DOHH2 (cell line): ENCODE results near the gene NAB2.

ENCODE experiments used
- H3F3A ChIP-seq: fragments of 200-600 bp; sonication (generic), shearing (Covaris generic); 2 replicates; pipeline ENCODE4 v1.6.0; 2016; ENCODE audit warnings: antibody characterized with exemption, mild to moderate bottlenecking; ENCODE audit not compliant: control insufficient read depth, insufficient read depth
- H3K27ac ChIP-seq: fragments of 200-600 bp; sonication (generic); 2 replicates; pipeline ENCODE4 v1.5.1; 2014; ENCODE audit warnings: low read depth, mild to moderate bottlenecking, low read length, moderate library complexity
- H3K27me3 ChIP-seq: fragments of 200-600 bp; sonication (generic); 2 replicates; pipeline ENCODE4 v1.6.1; 2014; ENCODE audit warnings: mild to moderate bottlenecking, low read length, mixed read lengths; ENCODE audit not compliant: control insufficient read depth
- H3K36me3 ChIP-seq: fragments of 200-600 bp; sonication (generic); 2 replicates; pipeline ENCODE4 v1.6.1; 2014; ENCODE audit warnings: mild to moderate bottlenecking, low read length, moderate library complexity, mixed read lengths; ENCODE audit not compliant: control insufficient read depth
- H3K4me1 ChIP-seq: fragments of 200-600 bp; sonication (generic); 2 replicates; pipeline ENCODE4 v1.6.1; 2014; ENCODE audit warnings: mild to moderate bottlenecking, low read length, mixed read lengths; ENCODE audit not compliant: control insufficient read depth
- H3K4me2 ChIP-seq: fragments of 200-600 bp; sonication (generic); 2 replicates; pipeline ENCODE4 v1.6.0; 2014; ENCODE audit warnings: mild to moderate bottlenecking, low read length, moderate library complexity
- H3K4me3 ChIP-seq: fragments of 200-600 bp; sonication (generic); 2 replicates; pipeline ENCODE4 v1.5.1; 2014; ENCODE audit warnings: mild to moderate bottlenecking, low read length, mixed read lengths
- H3K79me2 ChIP-seq: fragments of 200-600 bp; sonication (generic); 2 replicates; pipeline ENCODE4 v1.6.1; 2014; ENCODE audit warnings: mild to moderate bottlenecking, low read length, mixed read lengths; ENCODE audit not compliant: control insufficient read depth
- H3K9me2 ChIP-seq: fragments of 200-600 bp; sonication (generic); replicated peaks from 2 replicates; pipeline ENCODE4 v1.6.1; 2014; ENCODE audit warnings: mild to moderate bottlenecking, low read length, mixed read lengths; ENCODE audit not compliant: control insufficient read depth
- H3K9me3 ChIP-seq: fragments of 200-600 bp; sonication (generic); 2 replicates; pipeline ENCODE4 v1.6.1; 2014; ENCODE audit warnings: antibody characterized with exemption, low read length, mixed read lengths; ENCODE audit not compliant: control insufficient read depth, insufficient read depth
- H4K20me1 ChIP-seq: fragments of 200-600 bp; sonication (generic); 2 replicates; pipeline ENCODE4 v1.6.0; 2014; ENCODE audit warnings: low read depth, mild to moderate bottlenecking, antibody characterized with exemption, low read length, moderate library complexity; ENCODE audit not compliant: control insufficient read depth, insufficient read depth
- CTCF ChIP-seq: fragments of 200-600 bp; sonication (generic); IDR thresholded peaks from one replicate; pipeline ENCODE4 v1.5.1; 2014; ENCODE audit warnings: antibody characterized with exemption, mild to moderate bottlenecking, low read depth, low read length; ENCODE audit not compliant: poor library complexity, severe bottlenecking
- EZH2phosphoT487 ChIP-seq: fragments of 200-600 bp; sonication (generic); IDR thresholded peaks from 2 replicates; pipeline ENCODE4 v1.6.1; 2017; ENCODE audit warnings: borderline replicate concordance, mild to moderate bottlenecking, antibody characterized with exemption, low read length, moderate library complexity, mixed read lengths

The NAB2 gene

GRCh38 chr12:57124261-57124877, 35.5 kb downstream of the NAB2 start:
- Histone ChIP-seq H3K9me2 (no peaks in the 10 kb centered on the region), H3F3A (no peaks in the 10 kb centered on the region), H3K9me3 (peaks cover 7% of the 10 kb centered on the region; the same call in 1 of the 2 replicates), H3K4me3 (no peak overlapping the region), H3K27me3 (peaks cover 31% of the 10 kb centered on the region), H3K36me3 (no peaks in the 10 kb centered on the region), H3K4me2 (no peak overlapping the region), H3K27ac (no peak overlapping the region), H4K20me1 (no peaks in the 10 kb centered on the region), H3K79me2 (no peaks in the 10 kb centered on the region), H3K4me1 (peaks cover 29% of the 10 kb centered on the region)
- TF ChIP-seq CTCF = peak; percentile 89
- TF ChIP-seq EZH2phosphoT487 = no peak

- Histone ChIP-seq H3K36me3 (no peaks in the 10 kb centered on the region), H3K9me3 (peaks cover 7% of the 10 kb centered on the region; the same call in 1 of the 2 replicates), H3K79me2 (no peaks in the 10 kb centered on the region), H3K4me1 (peaks cover 24% of the 10 kb centered on the region), H3K27me3 (peaks cover 47% of the 10 kb centered on the region), H4K20me1 (no peaks in the 10 kb centered on the region), H3K4me2 (no peak overlapping the region), H3K27ac (no peak overlapping the region), H3K9me2 (no peaks in the 10 kb centered on the region), H3K4me3 (no peak overlapping the region), H3F3A (no peaks in the 10 kb centered on the region)
- TF ChIP-seq CTCF (no peak), EZH2phosphoT487 (no peak)
Measured at GRCh38 chr12:57126061-57126460, 37.1 kb downstream of the NAB2 start.

GRCh38 chr12:57126561-57126960, 37.6 kb downstream of the NAB2 start:
- H3K4me1 ChIP-seq = peaks cover 24% of the 10 kb centered on the region
- H3K9me3 ChIP-seq = peaks cover 7% of the 10 kb centered on the region; the same call in 1 of the 2 replicates
- H3K27me3 ChIP-seq = peaks cover 52% of the 10 kb centered on the region
- no peak overlapping the region for H3K4me3 ChIP-seq
- H3K27ac ChIP-seq = no peak overlapping the region
- H3K9me2 ChIP-seq = no peaks in the 10 kb centered on the region
- no peaks in the 10 kb centered on the region for H3K36me3 ChIP-seq
- H3K4me2 ChIP-seq = no peak overlapping the region
- TF ChIP-seq CTCF (no peak), EZH2phosphoT487 (no peak)
- H3F3A ChIP-seq = peaks cover 1% of the 10 kb centered on the region; the same call in 1 of the 2 replicates
- H3K79me2 ChIP-seq = no peaks in the 10 kb centered on the region
- H4K20me1 ChIP-seq = no peaks in the 10 kb centered on the region
